ENCODE data around the gene COMMD1.

COMMD1 gene

DNA sequence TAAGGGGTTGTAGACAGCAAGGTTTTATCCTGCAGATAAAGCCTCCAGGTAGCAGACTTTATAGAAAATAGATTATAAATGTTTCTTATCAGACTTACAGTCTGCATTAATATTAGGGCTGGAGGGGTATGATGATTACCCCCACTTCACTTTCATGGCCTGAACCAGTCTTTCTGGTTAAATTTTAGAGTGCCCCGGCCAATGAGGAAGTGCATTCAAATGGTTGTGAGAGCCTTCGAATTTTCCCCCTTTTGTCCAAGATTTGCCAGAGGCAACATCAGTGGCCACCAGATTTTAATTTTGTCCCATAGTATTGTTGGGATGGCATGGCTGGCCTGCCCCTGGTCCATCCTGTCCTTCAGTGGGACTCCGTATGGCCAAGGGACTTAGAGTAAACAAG is 31.6 kb downstream of the COMMD1 start:
- H3K27me3 ChIP-seq (ENCODE audit: control insufficient read depth, low read length), result no peaks in the 10 kb centered on the region
- no peaks in the 10 kb centered on the region for H4K20me1 ChIP-seq (ENCODE audit: control insufficient read depth, insufficient read depth, low read depth, low read length)
- no peak overlapping the region for H3K4me3 ChIP-seq (ENCODE audit: low read length)
- H3K9me3 ChIP-seq (ENCODE audit: control insufficient read depth, insufficient read depth, low read length), result no peaks in the 10 kb centered on the region
- H3K27ac ChIP-seq (ENCODE audit: low read depth, low read length), result no peak overlapping the region
- no peaks in the 10 kb centered on the region for H3K79me2 ChIP-seq (ENCODE audit: control insufficient read depth, low read length)
- no peak for TF ChIP-seq EZH2phosphoT487 (IDR thresholded peaks at IDR 0.05; ENCODE audit: borderline replicate concordance, low read length)
- no peak overlapping the region for H3K4me2 ChIP-seq (ENCODE audit: low read length)
- no peaks in the 10 kb centered on the region for H3F3A ChIP-seq (ENCODE audit: control insufficient read depth, insufficient read depth)
- no peaks in the 10 kb centered on the region for H3K36me3 ChIP-seq (ENCODE audit: control insufficient read depth, low read length)
- no peaks in the 10 kb centered on the region for H3K4me1 ChIP-seq (ENCODE audit: control insufficient read depth, low read length)
- H3K9me2 ChIP-seq (replicated peaks; ENCODE audit: control insufficient read depth, low read length), result no peaks in the 10 kb centered on the region

DNA sequence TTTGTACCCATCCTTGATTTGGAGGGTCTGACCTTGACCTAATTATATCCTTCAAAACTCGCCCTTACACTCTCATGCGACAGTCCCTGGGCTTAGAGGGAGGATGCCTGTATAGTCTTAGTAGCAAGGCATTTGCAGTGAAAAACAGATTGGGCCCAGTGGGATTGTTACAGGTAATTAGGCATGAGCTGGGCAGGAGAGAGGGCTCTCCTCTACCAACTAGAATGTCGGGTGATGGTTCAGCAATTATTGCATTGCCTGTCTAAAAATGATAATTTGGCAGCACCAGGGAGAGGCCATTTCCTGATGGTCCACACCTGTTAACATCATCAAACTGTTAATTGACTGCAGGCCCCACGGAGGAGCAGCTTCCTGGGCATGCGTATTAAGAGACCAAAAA is 32.4 kb downstream of the COMMD1 start:
- Histone ChIP-seq H3K9me2 (replicated peaks; ENCODE audit: control insufficient read depth, low read length) (no peaks in the 10 kb centered on the region), H3K4me2 (ENCODE audit: low read length) (no peak overlapping the region), H3K27me3 (ENCODE audit: control insufficient read depth, low read length) (no peaks in the 10 kb centered on the region), H3K36me3 (ENCODE audit: control insufficient read depth, low read length) (no peaks in the 10 kb centered on the region), H3K9me3 (ENCODE audit: control insufficient read depth, insufficient read depth, low read length) (no peaks in the 10 kb centered on the region), H3K4me1 (ENCODE audit: control insufficient read depth, low read length) (no peaks in the 10 kb centered on the region), H4K20me1 (ENCODE audit: control insufficient read depth, insufficient read depth, low read depth, low read length) (no peaks in the 10 kb centered on the region), H3K27ac (ENCODE audit: low read depth, low read length) (no peak overlapping the region), H3F3A (ENCODE audit: control insufficient read depth, insufficient read depth) (no peaks in the 10 kb centered on the region), H3K4me3 (ENCODE audit: low read length) (no peak overlapping the region), H3K79me2 (ENCODE audit: control insufficient read depth, low read length) (no peaks in the 10 kb centered on the region)
- no peak for TF ChIP-seq EZH2phosphoT487 (IDR thresholded peaks at IDR 0.05; ENCODE audit: borderline replicate concordance, low read length)
- TF ChIP-seq, protein P1, sequence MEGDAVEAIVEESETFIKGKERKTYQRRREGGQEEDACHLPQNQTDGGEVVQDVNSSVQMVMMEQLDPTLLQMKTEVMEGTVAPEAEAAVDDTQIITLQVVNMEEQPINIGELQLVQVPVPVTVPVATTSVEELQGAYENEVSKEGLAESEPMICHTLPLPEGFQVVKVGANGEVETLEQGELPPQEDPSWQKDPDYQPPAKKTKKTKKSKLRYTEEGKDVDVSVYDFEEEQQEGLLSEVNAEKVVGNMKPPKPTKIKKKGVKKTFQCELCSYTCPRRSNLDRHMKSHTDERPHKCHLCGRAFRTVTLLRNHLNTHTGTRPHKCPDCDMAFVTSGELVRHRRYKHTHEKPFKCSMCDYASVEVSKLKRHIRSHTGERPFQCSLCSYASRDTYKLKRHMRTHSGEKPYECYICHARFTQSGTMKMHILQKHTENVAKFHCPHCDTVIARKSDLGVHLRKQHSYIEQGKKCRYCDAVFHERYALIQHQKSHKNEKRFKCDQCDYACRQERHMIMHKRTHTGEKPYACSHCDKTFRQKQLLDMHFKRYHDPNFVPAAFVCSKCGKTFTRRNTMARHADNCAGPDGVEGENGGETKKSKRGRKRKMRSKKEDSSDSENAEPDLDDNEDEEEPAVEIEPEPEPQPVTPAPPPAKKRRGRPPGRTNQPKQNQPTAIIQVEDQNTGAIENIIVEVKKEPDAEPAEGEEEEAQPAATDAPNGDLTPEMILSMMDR (IDR thresholded peaks at IDR 0.05; ENCODE audit: low read depth, low read length, poor library complexity, severe bottlenecking), result no peak

DNA sequence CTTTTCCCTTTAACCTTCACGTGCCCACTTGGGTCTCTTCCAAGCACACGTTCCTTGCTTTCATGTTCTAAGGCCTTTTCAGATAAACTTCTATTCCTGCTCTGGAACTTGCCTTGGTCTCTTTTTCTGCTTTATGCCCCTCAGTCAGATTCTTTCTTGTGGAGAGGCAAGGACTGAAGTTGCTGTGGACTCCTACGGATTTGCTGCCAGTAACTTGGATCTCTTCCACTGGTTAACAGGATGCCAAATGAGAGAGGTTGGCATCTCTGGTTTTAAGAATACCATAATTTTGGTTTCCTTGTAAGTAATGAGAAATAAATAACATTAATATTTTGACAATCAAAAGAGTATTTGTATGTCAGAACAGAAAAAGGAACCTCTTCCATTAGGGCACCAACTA is 33.0 kb downstream of the COMMD1 start:
- Histone ChIP-seq H3K9me2 (replicated peaks; ENCODE audit: control insufficient read depth, low read length) (no peaks in the 10 kb centered on the region), H4K20me1 (ENCODE audit: control insufficient read depth, insufficient read depth, low read depth, low read length) (no peaks in the 10 kb centered on the region), H3K4me3 (ENCODE audit: low read length) (no peak overlapping the region), H3K4me2 (ENCODE audit: low read length) (no peak overlapping the region), H3K27me3 (ENCODE audit: control insufficient read depth, low read length) (no peaks in the 10 kb centered on the region), H3K79me2 (ENCODE audit: control insufficient read depth, low read length) (no peaks in the 10 kb centered on the region), H3K4me1 (ENCODE audit: control insufficient read depth, low read length) (no peaks in the 10 kb centered on the region), H3F3A (ENCODE audit: control insufficient read depth, insufficient read depth) (no peaks in the 10 kb centered on the region), H3K9me3 (ENCODE audit: control insufficient read depth, insufficient read depth, low read length) (no peaks in the 10 kb centered on the region), H3K27ac (ENCODE audit: low read depth, low read length) (no peak overlapping the region), H3K36me3 (ENCODE audit: control insufficient read depth, low read length) (no peaks in the 10 kb centered on the region)
- TF ChIP-seq, protein P1 (IDR thresholded peaks at IDR 0.05; ENCODE audit: low read depth, low read length, poor library complexity, severe bottlenecking), result no peak
- TF ChIP-seq EZH2phosphoT487 (IDR thresholded peaks at IDR 0.05; ENCODE audit: borderline replicate concordance, low read length), result no peak

DNA sequence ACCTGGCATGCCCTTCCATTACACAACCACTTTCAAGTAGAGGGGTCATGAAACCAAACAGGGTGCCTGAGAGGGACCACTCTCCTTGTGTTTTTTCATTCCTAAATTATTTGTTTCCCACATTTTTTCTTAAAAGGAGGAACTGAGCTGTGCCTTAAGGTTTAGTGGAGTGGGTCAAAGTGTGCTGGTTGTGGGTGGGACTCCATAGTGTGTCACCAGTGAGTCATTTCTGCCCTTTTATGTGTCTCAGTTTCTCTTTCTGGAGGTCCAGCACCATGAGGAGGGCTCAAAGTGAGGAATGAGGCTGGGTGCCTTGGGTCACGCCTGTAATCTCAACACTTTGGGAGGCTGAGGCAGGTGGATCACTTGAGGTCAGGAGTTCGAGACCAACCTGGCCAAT is 37.8 kb downstream of the COMMD1 start:
- no peak overlapping the region for H3K4me2 ChIP-seq (ENCODE audit: low read length)
- no peaks in the 10 kb centered on the region for H4K20me1 ChIP-seq (ENCODE audit: control insufficient read depth, insufficient read depth, low read depth, low read length)
- H3K36me3 ChIP-seq (ENCODE audit: control insufficient read depth, low read length), result no peaks in the 10 kb centered on the region
- H3K4me1 ChIP-seq (ENCODE audit: control insufficient read depth, low read length), result no peaks in the 10 kb centered on the region
- H3F3A ChIP-seq (ENCODE audit: control insufficient read depth, insufficient read depth), result no peaks in the 10 kb centered on the region
- H3K27ac ChIP-seq (ENCODE audit: low read depth, low read length), result no peak overlapping the region
- H3K79me2 ChIP-seq (ENCODE audit: control insufficient read depth, low read length), result no peaks in the 10 kb centered on the region
- H3K9me3 ChIP-seq (ENCODE audit: control insufficient read depth, insufficient read depth, low read length), result no peaks in the 10 kb centered on the region
- TF ChIP-seq, protein P1 (IDR thresholded peaks at IDR 0.05; ENCODE audit: low read depth, low read length, poor library complexity, severe bottlenecking), result no peak
- no peak for TF ChIP-seq EZH2phosphoT487 (IDR thresholded peaks at IDR 0.05; ENCODE audit: borderline replicate concordance, low read length)
- no peaks in the 10 kb centered on the region for H3K9me2 ChIP-seq (replicated peaks; ENCODE audit: control insufficient read depth, low read length)
- no peaks in the 10 kb centered on the region for H3K27me3 ChIP-seq (ENCODE audit: control insufficient read depth, low read length)
- no peak overlapping the region for H3K4me3 ChIP-seq (ENCODE audit: low read length)

All from DOHH2 (cell line).